Lower lobe of right lung (tissue), 2 donors: ENCODE data around the gene GNG7. TPM values are rescaled to one million over a fixed set of nuclear protein-coding genes. Genes with fewer than 3 reads are reported as not detected.
A peak's percentile ranks its signal among the peaks of the same experiment; 100 is the strongest.

Experiments
- ATAC-seq, 2 donors: fragments of 200-7000 bp; cut with Tn5 transposase; one replicate each; pipeline ENCODE4 v1.9.1; 2020 to 2022; ENCODE audit warnings: mild to moderate bottlenecking in 2 of 2, moderate library complexity in 2 of 2
- DNase-seq: peaks from one replicate; pipeline ENCODE4 v3.0.0-alpha.2; 2020
- H3K27ac ChIP-seq: fragments of 200-600 bp; one replicate; pipeline ENCODE4 v1.8.0; 2022
- H3K27me3 ChIP-seq: fragments of 200-600 bp; one replicate; pipeline ENCODE4 v1.8.0; 2022; ENCODE audit warnings: low read depth
- H3K36me3 ChIP-seq: fragments of 200-600 bp; one replicate; pipeline ENCODE4 v1.8.0; 2022; ENCODE audit warnings: mild to moderate bottlenecking
- H3K4me1 ChIP-seq: fragments of 200-600 bp; one replicate; pipeline ENCODE4 v1.8.0; 2022
- H3K4me3 ChIP-seq: fragments of 200-600 bp; one replicate; pipeline ENCODE4 v1.8.0; 2022; ENCODE audit warnings: mild to moderate bottlenecking
- H3K9me3 ChIP-seq: fragments of 200-600 bp; one replicate; pipeline ENCODE4 v1.8.0; 2022
- CTCF ChIP-seq: fragments of 200-600 bp; IDR thresholded peaks from one replicate; pipeline ENCODE4 v1.8.0; 2022; ENCODE audit warnings: antibody characterized with exemption, mild to moderate bottlenecking
- intact Hi-C: fragments of 100-400 bp; cut with DNase I; formaldehyde crosslinking; loops from one replicate; pipeline ENCODE4 v1.11.0; 2022
- total RNA-seq: library from RNA; stranded (reverse); fragmentation: NEBNext Ultra II Directional; extraction: Animal tissue kit (Norgen Biotek cat#: 25700); gene quantifications from one replicate; pipeline ENCODE4 v1.2.1, GENCODE V29; 2021
- donor health status: DM: no; HTN: yes; CAD: no; lungs with severe emphysema.

GNG7 gene
- total RNA-seq, 1 donor from 2014 or later: 6.2 TPM

- Histone ChIP-seq H3K36me3 (no peaks in the 10 kb centered on the region), H3K4me3 (no peak overlapping the region), H3K9me3 (no peaks in the 10 kb centered on the region), H3K4me1 (peaks cover 58% of the 10 kb centered on the region), H3K27me3 (no peaks in the 10 kb centered on the region), H3K27ac (peak overlapping the region; percentile 63)
- TF ChIP-seq CTCF: no peak
- ATAC-seq (peak; percentile 74 to 76), DNase-seq (peak; percentile 96)
- intact Hi-C loops: loop anchor here (10.0 kb wide), 1 partner anchor 144 kb away; the partner anchor contains the start of gene GADD45B
Measured at GRCh38 chr19:2618611-2619010, 83.9 kb downstream of the GNG7 start.

GRCh38 chr19:2617393-2618165 lies 84.9 kb downstream of the GNG7 start:
- H3K36me3 ChIP-seq: no peaks in the 10 kb centered on the region
- DNase-seq (peak; percentile 34), ATAC-seq (no peak)
- no peaks in the 10 kb centered on the region for H3K9me3 ChIP-seq
- H3K4me1 ChIP-seq: peaks cover 62% of the 10 kb centered on the region
- no peaks in the 10 kb centered on the region for H3K27me3 ChIP-seq
- no peak overlapping the region for H3K4me3 ChIP-seq
- H3K27ac ChIP-seq: peak overlapping the region; percentile 26
- intact Hi-C loops: loop anchor here (10.0 kb wide), 1 partner anchor 143 kb away; the partner anchor contains the start of gene GADD45B
- no peak for TF ChIP-seq CTCF

GRCh38 chr19:2616741-2617392 lies 85.6 kb downstream of the GNG7 start:
- intact Hi-C loops: loop anchor here (10.0 kb wide), 1 partner anchor 142 kb away; the partner anchor contains the start of gene GADD45B
- peak overlapping the region; percentile 26 for H3K27ac ChIP-seq
- ATAC-seq: peak; percentile 60 to 61
- no peak overlapping the region for H3K4me3 ChIP-seq
- no peaks in the 10 kb centered on the region for H3K27me3 ChIP-seq
- no peaks in the 10 kb centered on the region for H3K9me3 ChIP-seq
- H3K36me3 ChIP-seq: no peaks in the 10 kb centered on the region
- DNase-seq: peak; percentile 86
- TF ChIP-seq CTCF: no peak
- H3K4me1 ChIP-seq: peaks cover 62% of the 10 kb centered on the region

GRCh38 chr19:2615782-2616181 lies 86.7 kb downstream of the GNG7 start:
- Histone ChIP-seq H3K4me3 (no peak overlapping the region), H3K27ac (no peak overlapping the region), H3K27me3 (no peaks in the 10 kb centered on the region), H3K9me3 (no peaks in the 10 kb centered on the region), H3K4me1 (peaks cover 62% of the 10 kb centered on the region), H3K36me3 (no peaks in the 10 kb centered on the region)
- peak; percentile 36 for DNase-seq
- no peak for ATAC-seq
- intact Hi-C loops: loop anchor here (10.0 kb wide), 1 partner anchor 141 kb away; the partner anchor contains the start of gene GADD45B
- TF ChIP-seq CTCF: no peak

GRCh38 chr19:2613507-2614295 lies 88.8 kb downstream of the GNG7 start:
- Histone ChIP-seq H3K4me3 (no peak overlapping the region), H3K4me1 (peaks cover 51% of the 10 kb centered on the region), H3K27me3 (no peaks in the 10 kb centered on the region), H3K27ac (peak overlapping the region; percentile 24), H3K9me3 (no peaks in the 10 kb centered on the region), H3K36me3 (no peaks in the 10 kb centered on the region)
- intact Hi-C loops: loop anchor here (10.0 kb wide), 1 partner anchor 139 kb away; the partner anchor contains the start of gene GADD45B
- DNase-seq (peak; percentile 68), ATAC-seq (peak; percentile 43 to 45)
- TF ChIP-seq CTCF: peak; percentile 91
